Stimulated activated CD4-positive, alpha-beta T cell treated with anti-CD3 and anti-CD28 coated beads, Interleukin-4, amount 100 ng/mL, for 48 hours (primary cell): ENCODE results near the gene DHX34.
"Not testable (repeated sequence)": the region's sequence is repeated elsewhere in the genome, so short reads cannot be mapped to it uniquely, and the experiment has no call there.

ENCODE experiments used
- DNase-seq, 2 donors: peaks; one replicate each; pipeline ENCODE4 v3.0.0-alpha.2; 2020; ENCODE audit warnings: low read depth in 2 of 2

DHX34 gene

GRCh38 chr19:47363758-47364531 lies 14.8 kb downstream of the DHX34 start:
- no peak for DNase-seq

GRCh38 chr19:47365455-47365854 lies 16.3 kb downstream of the DHX34 start:
- DNase-seq: not testable (repeated sequence)

GRCh38 chr19:47370045-47370611 lies 21.0 kb downstream of the DHX34 start:
- no peak for DNase-seq

GRCh38 chr19:47371261-47371660 lies 22.1 kb downstream of the DHX34 start:
- DNase-seq: no peak

GRCh38 chr19:47372603-47373002 lies 23.5 kb downstream of the DHX34 start:
- DNase-seq: no peak

- no peak for DNase-seq
Measured at GRCh38 chr19:47373246-47374240, 24.4 kb downstream of the DHX34 start.

GRCh38 chr19:47374876-47375693 lies 26.0 kb downstream of the DHX34 start:
- DNase-seq: no peak

- no peak for DNase-seq
Measured at GRCh38 chr19:47375694-47376588, 26.8 kb downstream of the DHX34 start.

GRCh38 chr19:47376589-47377144 lies 27.6 kb downstream of the DHX34 start:
- DNase-seq: no peak

GRCh38 chr19:47377208-47377701 lies 28.1 kb downstream of the DHX34 start:
- DNase-seq: no peak

- DNase-seq: no peak
Measured at GRCh38 chr19:47377801-47378200, 28.7 kb downstream of the DHX34 start.

- DNase-seq: no peak
Measured at GRCh38 chr19:47378246-47378645, 29.1 kb downstream of the DHX34 start.

GRCh38 chr19:47379381-47379938 lies 30.3 kb downstream of the DHX34 start:
- DNase-seq: no peak

GRCh38 chr19:47380559-47380958 lies 31.4 kb downstream of the DHX34 start:
- DNase-seq: no peak

GRCh38 chr19:47381121-47381520 lies 32.0 kb downstream of the DHX34 start:
- no peak for DNase-seq

GRCh38 chr19:47381653-47382279 lies 32.7 kb downstream of the DHX34 start:
- no peak for DNase-seq

- not testable (repeated sequence) for DNase-seq
Measured at GRCh38 chr19:47383890-47384289, 34.8 kb downstream of the DHX34 start.

- not testable (repeated sequence) for DNase-seq
Measured at GRCh38 chr19:47384533-47384932, 35.4 kb downstream of the DHX34 start.

GRCh38 chr19:47386582-47386981 lies 37.5 kb downstream of the DHX34 start:
- not testable (repeated sequence) for DNase-seq
